ENCODE measurements around the gene HMGN1.
A peak's percentile ranks its signal among the peaks of the same experiment; 100 is the strongest.
"Not testable (repeated sequence)": the region's sequence is repeated elsewhere in the genome, so short reads cannot be mapped to it uniquely, and the experiment has no call there.

The HMGN1 gene

GRCh38 chr21:39348355-39349210 is at the start of gene HMGN1:
Gene HMGN1, minus strand, starts transcription at chr21:39349088. Its CDS starts 171 bp downstream, at chr21:39348917.
- peak; percentile 97 for DNase-seq

- DNase-seq, result peak; percentile 37
Measured at GRCh38 chr21:39397646-39398385, 48.9 kb upstream of the HMGN1 start.

GRCh38 chr21:39392981-39393380 is 44.1 kb upstream of the HMGN1 start:
- no peak for DNase-seq

- DNase-seq, result no peak
Measured at GRCh38 chr21:39390212-39390765, 41.4 kb upstream of the HMGN1 start.

- DNase-seq, result no peak
Measured at GRCh38 chr21:39388811-39389155, 39.9 kb upstream of the HMGN1 start.

GRCh38 chr21:39388038-39388810 is 39.3 kb upstream of the HMGN1 start:
- peak; percentile 94 for DNase-seq

GRCh38 chr21:39387461-39388037 is 38.7 kb upstream of the HMGN1 start:
- DNase-seq, result peak; percentile 96

GRCh38 chr21:39386899-39387298 is 38.0 kb upstream of the HMGN1 start:
- DNase-seq, result no peak

GRCh38 chr21:39386194-39386593 is 37.3 kb upstream of the HMGN1 start:
- DNase-seq, result peak; percentile 22

GRCh38 chr21:39385299-39386145 is 36.6 kb upstream of the HMGN1 start:
- peak; percentile 94 for DNase-seq

- DNase-seq, result peak; percentile 41
Measured at GRCh38 chr21:39384674-39385298, 35.9 kb upstream of the HMGN1 start.

GRCh38 chr21:39382096-39382495 is 33.2 kb upstream of the HMGN1 start:
- not testable (repeated sequence) for DNase-seq

GRCh38 chr21:39381009-39381408 is 32.1 kb upstream of the HMGN1 start:
- no peak for DNase-seq

- DNase-seq, result peak; percentile 98
Measured at GRCh38 chr21:39379986-39380891, 31.4 kb upstream of the HMGN1 start.

- DNase-seq, result no peak
Measured at GRCh38 chr21:39377444-39378050, 28.7 kb upstream of the HMGN1 start.

- no peak for DNase-seq
Measured at GRCh38 chr21:39375446-39375845, 26.6 kb upstream of the HMGN1 start.

GRCh38 chr21:39374046-39374445 is 25.2 kb upstream of the HMGN1 start:
- no peak for DNase-seq

GRCh38 chr21:39373634-39374033 is 24.7 kb upstream of the HMGN1 start:
- peak; percentile 84 for DNase-seq

GRCh38 chr21:39369896-39370288 is 21.0 kb upstream of the HMGN1 start:
- not testable (repeated sequence) for DNase-seq

- no peak for DNase-seq
Measured at GRCh38 chr21:39367783-39368182, 18.9 kb upstream of the HMGN1 start.

Measured in hematopoietic multipotent progenitor cell treated with erythropoietin and hydrocortisone succinate and interleukin-3 and kit ligand, for 4 days (in vitro differentiated cells).